GM19324 (cell line): Measurements from ENCODE around the gene TDRD9.

Experiments
- ATAC-seq: cut with Tn5 transposase; IDR thresholded peaks from one replicate; pipeline ENCODE4 v1.9.1; 2021; ENCODE audit warnings: mild to moderate bottlenecking, moderate library complexity; ENCODE audit not compliant: unreplicated experiment, low FRiP score

Gene TDRD9

GRCh38 chr14:103890821-103891666, 37.2 kb upstream of the TDRD9 start:
- no peak for ATAC-seq

DNA sequence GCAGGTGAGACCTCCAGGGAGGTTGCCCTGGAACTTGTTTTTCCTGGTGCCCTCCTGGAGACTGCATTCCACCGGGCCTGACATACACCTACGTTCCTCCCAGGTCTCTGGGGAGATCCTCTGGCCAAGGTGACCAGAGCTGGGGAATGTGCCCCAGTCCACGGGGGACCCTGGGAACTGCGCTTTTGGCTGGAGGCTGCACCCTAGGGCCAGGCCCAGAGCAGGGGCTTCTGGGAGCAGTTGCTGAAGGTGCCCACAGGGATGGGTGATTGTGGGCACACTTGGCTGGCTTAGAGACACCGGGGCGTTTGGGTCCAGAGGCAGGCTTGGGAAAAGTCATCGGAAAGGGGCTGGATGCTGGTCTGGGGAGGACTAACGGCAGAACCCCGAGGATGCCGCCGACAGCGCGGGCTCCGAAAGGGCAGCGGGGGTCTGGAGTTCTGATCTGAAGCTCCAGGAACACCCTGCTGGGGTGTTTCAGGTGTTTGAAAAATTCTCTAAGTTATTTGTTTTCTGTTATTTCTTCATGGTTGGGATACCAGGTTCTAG, 36.5 kb upstream of the TDRD9 start:
- no peak for ATAC-seq

DNA sequence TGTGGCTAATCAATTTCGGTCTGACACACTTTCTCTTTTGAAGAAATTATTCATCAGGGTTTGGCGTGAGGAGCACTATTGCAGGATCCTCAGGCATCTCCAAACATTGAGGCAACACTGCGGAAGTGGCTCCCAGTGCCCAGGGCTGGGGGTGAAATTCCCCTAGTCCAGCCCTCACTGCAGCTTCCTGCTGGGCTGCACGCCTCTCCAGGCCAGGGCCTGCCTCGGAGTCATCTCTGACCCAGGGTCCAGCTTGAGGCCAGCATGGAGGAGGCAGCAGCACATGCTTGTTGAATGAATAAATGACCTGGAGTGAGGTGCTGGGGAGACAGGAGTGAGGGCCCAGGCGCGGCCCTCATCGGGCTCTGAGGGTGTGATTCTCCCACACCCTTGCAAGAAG, 36.0 kb upstream of the TDRD9 start:
- no peak for ATAC-seq

DNA sequence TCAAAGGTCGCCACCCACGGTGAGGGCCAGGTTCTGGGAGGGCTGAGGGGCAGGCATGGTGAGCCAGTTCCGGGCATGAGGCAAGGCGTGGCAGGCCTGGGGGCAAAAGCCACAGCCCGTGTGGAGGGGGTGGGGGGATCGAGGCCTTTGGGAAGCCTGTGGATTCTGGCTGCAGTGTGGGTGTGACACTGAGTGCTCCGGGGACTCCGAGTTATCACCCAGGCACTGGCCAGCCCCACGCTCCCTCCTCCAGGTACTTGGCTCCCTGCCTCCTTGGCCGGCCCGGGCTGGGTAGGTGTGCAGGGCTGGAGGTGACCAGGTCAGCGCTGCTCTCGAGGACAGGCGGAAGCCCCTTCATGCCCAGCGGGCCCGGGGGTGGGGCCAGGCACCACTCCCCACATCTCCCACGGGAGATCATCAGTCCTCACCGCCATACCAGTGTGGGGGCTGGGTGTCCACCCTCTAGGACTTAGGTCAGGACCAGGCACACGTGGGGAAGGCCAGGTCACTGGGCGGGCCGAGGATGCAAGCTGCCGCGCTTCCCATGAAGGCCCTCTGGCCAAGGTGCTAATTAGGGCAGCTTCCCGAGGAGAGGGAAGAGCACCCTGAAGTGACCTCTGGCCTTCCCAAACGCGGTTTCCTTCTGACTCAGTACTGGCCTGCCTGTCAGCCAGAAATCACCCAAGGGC, 34.1 kb upstream of the TDRD9 start:
- no peak for ATAC-seq

GRCh38 chr14:103894723-103895059, 33.6 kb upstream of the TDRD9 start:
- no peak for ATAC-seq

DNA sequence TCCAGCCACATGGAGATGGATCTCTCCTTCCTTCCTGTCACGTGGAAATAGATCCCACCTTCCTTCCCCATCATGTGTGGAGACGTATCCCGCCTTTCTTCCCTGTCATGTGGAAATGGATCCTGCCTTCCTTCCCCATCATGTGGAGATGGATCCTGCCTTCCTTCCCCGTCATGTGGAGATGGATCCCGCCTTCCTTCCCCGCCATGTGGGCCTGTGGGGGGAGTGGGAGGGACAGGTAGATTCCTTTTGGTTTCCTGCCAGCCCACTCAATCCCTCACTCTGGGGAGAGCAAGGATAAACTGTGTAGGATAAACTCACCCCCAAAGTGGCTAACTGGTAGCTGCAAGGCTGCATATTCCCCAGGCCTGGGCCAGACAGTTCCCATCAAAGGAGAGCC, 31.7 kb upstream of the TDRD9 start:
- ATAC-seq = no peak

- ATAC-seq = no peak
These were observed 30.9 kb upstream of the TDRD9 start for GRCh38 chr14:103897075-103897947.

- no peak for ATAC-seq
These were observed 30.1 kb upstream of the TDRD9 start for GRCh38 chr14:103898204-103898603.

DNA sequence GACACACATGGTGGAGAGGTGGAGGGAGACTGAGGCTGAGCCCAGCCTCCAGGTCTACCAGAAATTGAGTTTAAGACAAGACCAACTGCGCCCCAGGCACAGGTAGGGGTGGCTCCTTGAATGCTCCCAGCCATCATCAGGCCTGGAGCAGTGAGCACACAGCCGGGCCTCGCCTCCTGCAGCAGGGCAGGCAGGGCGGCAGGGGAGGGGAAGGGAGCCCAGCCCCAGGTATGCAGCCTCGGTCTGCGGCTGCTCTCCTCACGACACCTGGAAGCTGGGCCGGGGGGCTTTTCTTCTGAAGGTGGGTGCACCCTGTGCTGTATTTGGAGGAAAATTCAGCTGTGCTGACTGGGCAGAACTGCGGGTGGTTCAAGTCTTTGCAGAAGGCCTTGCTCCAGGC, 29.5 kb upstream of the TDRD9 start:
- no peak for ATAC-seq

DNA sequence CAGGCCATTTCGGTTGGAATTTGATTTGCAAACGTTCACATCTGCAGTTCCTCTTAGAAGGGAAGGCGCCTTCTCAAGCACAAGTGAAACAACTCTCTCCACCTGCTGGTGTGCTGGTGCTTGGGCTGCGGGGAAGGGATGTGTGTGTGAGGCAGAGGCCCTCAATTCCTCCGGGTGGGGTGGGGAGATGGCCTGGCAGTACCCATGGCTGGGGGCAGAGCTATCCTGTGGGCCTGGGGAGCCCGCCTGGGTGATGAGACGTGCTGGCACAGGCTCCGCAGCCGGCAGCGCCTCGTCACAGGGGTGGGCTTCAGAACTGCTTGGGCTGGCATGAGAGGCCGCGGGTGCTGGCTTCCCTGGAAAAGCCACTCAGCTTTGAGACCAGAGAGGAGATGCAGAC, 28.9 kb upstream of the TDRD9 start:
- ATAC-seq = no peak

GRCh38 chr14:103899833-103900232, 28.4 kb upstream of the TDRD9 start:
- no peak for ATAC-seq

DNA sequence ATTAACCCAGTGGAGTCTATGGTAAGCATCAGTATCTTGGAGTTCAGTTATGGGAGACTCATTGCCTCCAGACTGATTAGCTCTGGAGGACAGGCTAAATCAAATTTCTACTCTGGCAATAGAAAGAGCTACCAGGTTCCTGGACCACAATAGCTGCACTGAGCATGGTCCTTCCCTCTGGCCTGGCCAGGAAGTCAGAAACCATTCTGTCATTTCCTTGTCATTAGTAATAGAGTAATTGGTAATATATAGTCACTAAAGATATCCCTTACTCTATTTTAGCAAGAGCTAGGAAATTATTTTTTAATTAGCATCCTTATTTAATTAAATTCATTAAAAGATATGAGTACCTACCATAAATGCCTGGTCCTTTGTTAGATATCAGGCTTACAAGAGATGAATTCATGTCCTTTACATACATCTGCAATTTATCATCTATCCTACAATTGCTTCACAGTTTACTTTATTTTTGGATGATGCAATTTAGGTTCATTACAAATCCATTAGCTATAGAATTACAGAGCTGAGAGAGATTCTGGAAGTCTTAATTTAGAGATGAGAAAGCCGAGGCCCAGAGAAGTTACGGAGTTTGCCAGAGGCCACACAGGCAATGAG, 23.7 kb upstream of the TDRD9 start:
- ATAC-seq = no peak

DNA sequence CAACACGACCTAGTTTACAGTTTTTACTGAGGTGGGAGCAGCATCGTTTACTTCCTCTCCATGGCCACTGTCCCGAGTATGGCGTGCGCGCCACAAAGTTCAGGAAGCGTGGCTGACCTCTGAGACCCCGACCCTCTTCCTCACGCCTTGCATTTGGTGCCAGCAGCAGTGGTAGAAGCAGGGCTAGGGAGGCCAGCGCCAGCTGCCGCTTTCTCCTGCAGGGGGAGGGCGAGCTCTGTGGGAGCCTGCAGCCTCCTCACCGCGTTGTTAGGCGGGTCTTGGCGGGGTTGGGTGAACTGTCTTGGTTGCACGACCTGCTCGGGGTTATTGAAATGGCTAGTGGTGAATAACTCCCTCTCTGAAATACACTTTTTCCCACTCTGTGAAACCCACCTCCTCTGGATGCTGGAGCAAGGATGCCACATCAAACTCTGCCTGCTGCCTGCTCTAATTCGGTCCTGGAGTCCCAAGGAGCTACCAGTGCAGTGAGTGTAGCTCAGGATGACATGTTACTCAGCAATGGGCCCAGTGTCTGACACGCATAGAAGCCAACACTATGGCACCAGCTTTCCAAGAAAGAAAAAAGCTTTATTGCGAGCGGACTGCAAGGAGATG, 22.3 kb upstream of the TDRD9 start:
- ATAC-seq = no peak

DNA sequence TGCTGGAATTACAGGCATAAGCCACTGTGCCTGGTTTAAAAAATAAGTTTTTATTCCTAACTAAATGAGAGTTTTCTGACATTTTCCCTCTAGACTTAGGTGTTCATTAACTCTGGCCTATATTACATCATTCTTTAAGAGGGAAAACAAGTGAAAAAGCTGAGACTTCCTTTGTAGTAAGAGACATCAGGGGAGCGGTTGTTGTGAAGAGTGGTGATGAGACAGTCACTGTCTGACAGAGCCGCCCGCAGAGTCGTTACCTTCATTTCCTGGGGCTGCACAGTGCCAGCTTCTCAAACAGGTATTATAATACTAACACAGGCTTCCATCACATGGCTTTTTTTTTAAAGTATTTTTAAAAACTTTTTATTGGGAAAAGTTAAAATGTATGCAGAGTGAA, 19.7 kb upstream of the TDRD9 start:
- ATAC-seq = no peak

DNA sequence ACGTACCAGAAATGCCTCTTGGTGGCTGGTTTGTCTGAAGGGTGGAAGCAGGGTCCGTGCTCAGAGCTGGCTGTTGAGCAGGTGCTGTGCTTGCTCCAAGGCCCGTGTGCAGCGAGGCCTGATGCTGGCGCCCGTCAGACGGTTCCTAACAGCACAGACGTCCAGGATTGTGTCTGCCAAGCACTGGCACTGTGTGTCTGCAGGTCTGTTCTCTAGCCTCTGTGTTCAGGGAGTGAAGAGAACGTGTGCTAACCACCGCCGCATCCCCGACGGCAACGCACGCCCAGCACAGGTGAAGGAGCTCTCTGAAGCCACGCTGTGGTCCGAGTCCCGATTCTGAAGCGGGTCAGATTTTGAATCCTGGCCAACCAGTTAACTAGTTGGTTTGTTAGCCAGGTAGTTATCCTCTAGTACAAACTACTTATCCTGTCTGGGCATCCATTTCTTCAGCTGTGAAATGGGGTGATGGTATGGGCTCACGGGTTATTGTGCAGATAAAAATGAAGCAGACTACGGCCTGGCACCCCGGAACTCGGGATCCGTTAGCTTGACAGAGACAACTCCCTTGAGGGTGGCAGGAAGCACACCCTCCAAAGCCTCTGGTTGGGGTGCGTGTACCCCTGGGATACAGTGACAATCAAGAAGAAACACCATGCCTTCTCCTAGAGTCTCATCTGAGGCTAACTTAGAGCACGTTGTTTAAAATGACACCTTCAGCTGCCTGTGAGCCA, 18.6 kb upstream of the TDRD9 start:
- no peak for ATAC-seq

DNA sequence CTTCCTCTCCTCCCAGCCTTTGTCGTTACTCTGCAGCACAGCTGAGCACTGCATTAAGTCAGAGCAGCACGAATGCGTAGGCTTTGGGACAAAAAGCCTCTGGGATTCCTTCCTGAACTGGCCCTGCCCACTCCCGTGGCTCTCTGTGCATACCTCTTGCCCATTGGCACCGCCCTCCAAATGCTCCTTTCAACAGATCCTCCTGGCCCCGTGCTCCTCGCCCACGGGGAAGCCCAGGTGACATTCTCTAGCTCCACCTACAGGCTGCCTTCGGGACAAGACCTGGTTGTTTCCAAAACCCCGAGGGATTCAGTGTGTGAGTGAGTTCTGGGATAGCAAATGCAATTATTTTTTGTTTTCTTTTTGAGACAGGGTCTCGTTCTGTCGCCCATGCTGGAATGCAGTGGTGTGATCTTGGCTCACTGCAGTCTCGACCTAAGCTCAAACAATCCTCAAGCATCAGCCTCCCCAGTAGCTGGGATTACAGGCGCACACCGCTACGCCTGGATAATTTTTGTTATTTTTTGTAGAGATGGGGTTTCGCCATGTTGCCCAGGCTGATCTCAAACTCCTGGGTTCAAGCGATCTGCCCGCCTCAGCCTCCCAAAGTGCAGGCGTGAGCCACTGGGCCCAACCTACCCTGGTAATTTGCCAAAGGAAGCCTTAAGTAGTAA, 17.9 kb upstream of the TDRD9 start:
- ATAC-seq = no peak

DNA sequence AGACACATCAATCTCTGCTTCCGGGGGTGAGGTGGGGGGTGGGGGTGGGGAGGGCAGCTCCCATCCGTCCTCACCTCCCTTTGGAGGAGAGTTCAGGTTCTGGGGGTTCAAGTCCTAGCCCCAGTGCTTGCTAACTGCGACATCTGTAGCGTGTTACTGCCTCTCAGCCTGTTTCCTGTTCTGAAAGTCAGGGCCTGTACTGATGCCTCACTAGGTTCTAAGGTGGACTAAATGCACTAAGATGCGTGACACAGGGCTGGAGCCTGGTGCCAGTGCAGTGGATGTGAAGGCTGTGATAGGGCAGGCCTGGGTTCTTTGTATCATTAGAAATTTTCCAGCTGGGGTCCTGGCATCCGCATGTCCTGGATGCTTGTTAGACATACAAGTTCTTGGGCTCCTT, 17.3 kb upstream of the TDRD9 start:
- ATAC-seq = no peak

DNA sequence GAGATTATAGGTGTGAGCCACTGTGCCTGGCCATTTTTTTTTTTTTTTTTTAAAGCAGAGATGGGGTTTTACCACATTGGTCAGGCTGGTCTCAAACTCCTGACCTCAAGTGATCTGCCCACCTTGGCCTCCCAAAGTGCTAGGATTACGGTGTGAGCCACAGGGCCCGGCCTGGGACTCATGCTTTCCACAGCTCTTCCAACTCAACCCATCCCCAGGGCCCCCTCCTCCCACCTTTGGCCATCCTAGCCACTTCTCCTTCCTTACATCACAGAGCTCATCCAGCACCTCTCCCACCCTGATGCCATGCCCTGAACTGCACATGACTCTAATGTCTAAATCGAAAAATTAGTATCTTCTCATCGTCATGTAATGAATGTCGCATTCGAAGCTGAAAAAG, 12.6 kb upstream of the TDRD9 start:
- no peak for ATAC-seq
